PC-9 (cell line): ENCODE measurements around the gene FGF9. TPM values are rescaled to one million over a fixed set of nuclear protein-coding genes. Genes with fewer than 3 reads are reported as not detected.

ENCODE experiments used
- BruUV-seq: library from RNA; stranded (reverse); fragments of 400-500 nt; replicated peaks from 2 replicates; lab custom pipeline; 2021; lab: Mats Ljungman, UMichigan
- CTCF ChIA-PET: fragments of 300-600 bp; sonication (Branson Sonifier 250); formaldehyde crosslinking; loops from one replicate; lab custom pipeline; 2022; ENCODE audit warnings: antibody characterized with exemption; lab: Charles Lee
- POLR2A ChIA-PET: fragments of 300-600 bp; sonication (Branson Sonifier 250); formaldehyde crosslinking; loops from one replicate; lab custom pipeline; 2022; ENCODE audit warnings: antibody characterized with exemption; ENCODE audit not compliant: unreplicated experiment; lab: Charles Lee
- DNase-seq, 2 experiments: peaks; one replicate each; pipeline versions ENCODE4 v3.0.0 to v3.0.0-alpha.2; 2015 to 2022; ENCODE audit warnings: mixed read lengths in 1 of 2
- H2AFZ ChIP-seq: fragments of 200-600 bp; sonication (generic); 2 replicates; pipeline ENCODE4 v1.8.1; 2017; ENCODE audit warnings: antibody characterized with exemption
- H3F3A ChIP-seq: fragments of 200-600 bp; sonication (generic); 2 replicates; pipeline ENCODE4 v1.8.1; 2017; ENCODE audit warnings: antibody characterized with exemption, mild to moderate bottlenecking, low read depth; ENCODE audit not compliant: insufficient read depth
- H3K27ac ChIP-seq: fragments of 200-600 bp; sonication (generic); 2 replicates; pipeline ENCODE4 v1.6.1; 2016; ENCODE audit warnings: mixed run types
- H3K27me3 ChIP-seq: fragments of 200-600 bp; sonication (generic); 2 replicates; pipeline ENCODE4 v1.6.1; 2016; ENCODE audit warnings: low read depth, mixed run types; ENCODE audit not compliant: insufficient read depth
- H3K36me3 ChIP-seq: fragments of 200-600 bp; sonication (generic); 2 replicates; pipeline ENCODE4 v1.6.1; 2016; ENCODE audit warnings: low read depth, mixed run types
- H3K4me1 ChIP-seq: fragments of 200-600 bp; sonication (generic); replicated peaks from 2 replicates; pipeline ENCODE4 v1.6.1; 2016; ENCODE audit warnings: mixed run types; ENCODE audit not compliant: insufficient read depth
- H3K4me2 ChIP-seq: fragments of 200-600 bp; sonication (generic); 2 replicates; pipeline ENCODE4 v1.6.1; 2017; ENCODE audit warnings: mixed run types
- H3K4me3 ChIP-seq: fragments of 200-600 bp; sonication (generic); 2 replicates; pipeline ENCODE4 v1.6.1; 2016; ENCODE audit warnings: mixed run types
- H3K79me2 ChIP-seq: fragments of 200-600 bp; sonication (generic); 2 replicates; pipeline ENCODE4 v1.6.1; 2017; ENCODE audit warnings: low read depth, mixed run types
- H3K9me2 ChIP-seq: fragments of 200-600 bp; sonication (generic); 2 replicates; pipeline ENCODE4 v1.8.1; 2017; ENCODE audit warnings: mild to moderate bottlenecking; ENCODE audit not compliant: insufficient read depth
- H3K9me3 ChIP-seq: fragments of 200-600 bp; sonication (generic); 2 replicates; pipeline ENCODE4 v1.8.1; 2016; ENCODE audit warnings: low read depth; ENCODE audit not compliant: insufficient read depth
- H4K20me1 ChIP-seq: fragments of 200-600 bp; sonication (generic); 2 replicates; pipeline ENCODE4 v1.8.1; 2017; ENCODE audit not compliant: insufficient read depth
- EZH2 ChIP-seq: fragments of 200-600 bp; sonication (generic); IDR thresholded peaks from 2 replicates; pipeline ENCODE4 v1.8.0; 2017; ENCODE audit warnings: antibody characterized with exemption, low read depth
- intact Hi-C: fragments of 100-400 bp; cut with micrococcal nuclease; formaldehyde crosslinking; loops from one replicate; pipeline ENCODE4 v1.10.0; 2022; ENCODE audit not compliant: unreplicated experiment
- total RNA-seq: library from RNA; stranded (reverse); gene quantifications from 2 replicates; pipeline ENCODE4 v1.2.3, GENCODE V29; 2021
- TF ChIP-seq, protein P1 (sequence below): fragments of 200-600 bp; sonication (generic); conservative IDR thresholded peaks from 2 replicates; pipeline ENCODE4 v1.6.1; 2017; ENCODE audit warnings: mixed run types, antibody characterized with exemption, mild to moderate bottlenecking, moderate library complexity

The FGF9 gene
- total RNA-seq, 1 experiment from 2014 or later: not detected

DNA sequence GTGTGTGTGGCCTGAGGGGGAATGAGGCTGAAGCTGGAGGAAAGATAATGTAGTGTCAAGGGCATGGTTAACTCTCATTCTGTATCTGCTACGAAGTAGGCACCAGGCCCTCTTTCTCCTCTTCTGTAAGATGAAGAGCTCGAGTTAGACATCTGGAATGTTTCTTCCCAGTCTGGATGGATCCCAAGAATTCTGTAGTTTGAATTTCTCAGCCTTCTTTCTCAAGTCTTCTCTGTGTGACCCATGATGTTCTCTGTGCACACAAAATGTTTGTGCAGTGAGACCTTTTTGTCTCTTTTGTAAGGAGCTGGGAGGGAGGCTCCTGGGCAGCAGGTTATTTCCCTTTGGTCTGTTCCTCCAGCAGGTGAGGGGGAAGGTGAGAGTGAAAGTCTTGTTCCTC is 13.7 kb downstream of the FGF9 start:
- Histone ChIP-seq H3F3A (no peaks in the 10 kb centered on the region), H3K9me2 (no peaks in the 10 kb centered on the region), H3K79me2 (no peaks in the 10 kb centered on the region), H3K27ac (no peak overlapping the region), H3K9me3 (no peaks in the 10 kb centered on the region), H2AFZ (no peak overlapping the region), H3K4me1 (no peaks in the 10 kb centered on the region), H3K4me2 (no peak overlapping the region), H3K27me3 (peaks cover 68% of the 10 kb centered on the region), H4K20me1 (no peaks in the 10 kb centered on the region), H3K36me3 (no peaks in the 10 kb centered on the region), H3K4me3 (no peak overlapping the region)
- DNase-seq: no peak
- intact Hi-C loops: no loop called here
- POLR2A ChIA-PET: no interaction called here
- CTCF ChIA-PET: no interaction called here
- BruUV-seq: no TSS peak
- TF ChIP-seq EZH2: no peak
- TF ChIP-seq, protein P1, sequence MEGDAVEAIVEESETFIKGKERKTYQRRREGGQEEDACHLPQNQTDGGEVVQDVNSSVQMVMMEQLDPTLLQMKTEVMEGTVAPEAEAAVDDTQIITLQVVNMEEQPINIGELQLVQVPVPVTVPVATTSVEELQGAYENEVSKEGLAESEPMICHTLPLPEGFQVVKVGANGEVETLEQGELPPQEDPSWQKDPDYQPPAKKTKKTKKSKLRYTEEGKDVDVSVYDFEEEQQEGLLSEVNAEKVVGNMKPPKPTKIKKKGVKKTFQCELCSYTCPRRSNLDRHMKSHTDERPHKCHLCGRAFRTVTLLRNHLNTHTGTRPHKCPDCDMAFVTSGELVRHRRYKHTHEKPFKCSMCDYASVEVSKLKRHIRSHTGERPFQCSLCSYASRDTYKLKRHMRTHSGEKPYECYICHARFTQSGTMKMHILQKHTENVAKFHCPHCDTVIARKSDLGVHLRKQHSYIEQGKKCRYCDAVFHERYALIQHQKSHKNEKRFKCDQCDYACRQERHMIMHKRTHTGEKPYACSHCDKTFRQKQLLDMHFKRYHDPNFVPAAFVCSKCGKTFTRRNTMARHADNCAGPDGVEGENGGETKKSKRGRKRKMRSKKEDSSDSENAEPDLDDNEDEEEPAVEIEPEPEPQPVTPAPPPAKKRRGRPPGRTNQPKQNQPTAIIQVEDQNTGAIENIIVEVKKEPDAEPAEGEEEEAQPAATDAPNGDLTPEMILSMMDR: no peak

DNA sequence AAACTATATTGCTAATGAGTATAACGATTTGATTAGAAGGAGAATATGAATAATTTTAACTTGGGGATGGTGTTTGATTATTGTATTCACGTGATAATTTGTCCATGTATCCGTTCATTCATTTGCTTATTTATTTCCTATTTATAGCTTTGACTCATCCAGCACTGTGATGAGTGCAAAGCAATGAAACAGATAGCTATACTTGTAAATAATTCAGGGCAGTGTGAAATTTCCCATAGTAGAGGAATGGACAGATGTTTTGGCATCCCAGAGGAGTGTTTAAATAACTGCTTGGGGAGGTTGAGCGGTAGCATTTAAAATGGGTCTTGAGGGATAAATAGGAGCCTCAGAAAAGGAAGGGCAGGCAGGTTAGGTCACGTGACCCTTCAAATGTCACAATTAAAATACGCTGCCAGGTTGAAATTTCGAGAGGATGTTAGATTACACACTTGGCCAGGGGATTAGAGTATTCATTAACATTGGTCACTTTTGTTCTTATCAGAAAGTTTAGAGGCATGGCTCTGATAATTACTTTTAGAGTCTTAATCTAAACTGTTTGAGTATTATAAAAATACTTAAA is 14.7 kb downstream of the FGF9 start:
- POLR2A ChIA-PET: no interaction called here
- H3K36me3 ChIP-seq: no peaks in the 10 kb centered on the region
- H2AFZ ChIP-seq: no peak overlapping the region
- H3K27ac ChIP-seq: no peak overlapping the region
- H3K27me3 ChIP-seq: peaks cover 73% of the 10 kb centered on the region
- BruUV-seq: no TSS peak
- CTCF ChIA-PET: no interaction called here
- no peaks in the 10 kb centered on the region for H3K4me1 ChIP-seq
- no peaks in the 10 kb centered on the region for H3K9me2 ChIP-seq
- H4K20me1 ChIP-seq: no peaks in the 10 kb centered on the region
- H3K79me2 ChIP-seq: no peaks in the 10 kb centered on the region
- no peaks in the 10 kb centered on the region for H3F3A ChIP-seq
- DNase-seq: no peak
- H3K9me3 ChIP-seq: no peaks in the 10 kb centered on the region
- H3K4me3 ChIP-seq: no peak overlapping the region
- no peak overlapping the region for H3K4me2 ChIP-seq
- no peak for TF ChIP-seq EZH2
- TF ChIP-seq, protein P1: no peak
- intact Hi-C loops: no loop called here

DNA sequence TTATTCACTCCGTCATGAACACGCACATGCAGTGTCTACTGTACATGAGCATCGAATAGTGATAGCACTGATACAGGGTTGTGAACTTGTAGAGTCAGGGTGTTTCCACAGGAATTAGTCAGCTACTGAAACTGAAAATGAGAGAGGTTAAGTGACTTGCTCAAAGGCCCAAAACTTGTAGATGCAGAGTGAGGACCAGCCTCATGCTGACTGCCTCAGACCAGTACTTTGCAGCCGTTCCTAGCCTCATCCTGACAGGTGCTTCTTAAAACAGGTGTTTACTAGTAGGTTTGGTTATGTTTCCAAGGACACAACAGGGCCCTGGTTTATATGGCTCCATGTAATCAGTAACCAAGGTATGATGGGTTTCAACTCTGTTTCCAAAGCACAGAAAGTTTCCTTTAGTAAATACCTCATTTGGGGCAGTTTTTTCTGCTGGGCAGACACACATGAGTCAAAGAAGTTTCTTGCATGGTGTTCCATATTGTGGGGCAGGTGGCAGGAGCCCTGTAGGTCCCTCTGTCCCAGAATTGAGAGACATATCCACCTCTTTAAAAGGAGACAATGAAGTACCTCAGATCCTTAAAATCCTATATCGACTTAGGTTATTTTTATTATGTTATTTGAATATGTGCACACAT is 16.0 kb downstream of the FGF9 start:
- no peaks in the 10 kb centered on the region for H3K4me1 ChIP-seq
- POLR2A ChIA-PET: no interaction called here
- no peaks in the 10 kb centered on the region for H3K9me3 ChIP-seq
- CTCF ChIA-PET: no interaction called here
- no TSS peak for BruUV-seq
- H3F3A ChIP-seq: no peaks in the 10 kb centered on the region
- no peak overlapping the region for H3K4me3 ChIP-seq
- H3K27ac ChIP-seq: no peak overlapping the region
- no peak for DNase-seq
- intact Hi-C loops: no loop called here
- H2AFZ ChIP-seq: no peak overlapping the region
- no peaks in the 10 kb centered on the region for H4K20me1 ChIP-seq
- H3K27me3 ChIP-seq: peaks cover 83% of the 10 kb centered on the region
- no peaks in the 10 kb centered on the region for H3K9me2 ChIP-seq
- no peaks in the 10 kb centered on the region for H3K79me2 ChIP-seq
- H3K4me2 ChIP-seq: no peak overlapping the region
- no peak for TF ChIP-seq EZH2
- TF ChIP-seq, protein P1: no peak
- no peaks in the 10 kb centered on the region for H3K36me3 ChIP-seq
